Activated CD8-positive, alpha-beta memory T cell treated with anti-CD3 and anti-CD28 coated beads for 4 hours (primary cell): ENCODE measurements around the gene MTRFR.

Source experiments
- DNase-seq, 2 donors: peaks; one replicate each; pipeline ENCODE4 v3.0.0-alpha.2; 2020; ENCODE audit warnings: low read depth in 2 of 2

The MTRFR gene

DNA sequence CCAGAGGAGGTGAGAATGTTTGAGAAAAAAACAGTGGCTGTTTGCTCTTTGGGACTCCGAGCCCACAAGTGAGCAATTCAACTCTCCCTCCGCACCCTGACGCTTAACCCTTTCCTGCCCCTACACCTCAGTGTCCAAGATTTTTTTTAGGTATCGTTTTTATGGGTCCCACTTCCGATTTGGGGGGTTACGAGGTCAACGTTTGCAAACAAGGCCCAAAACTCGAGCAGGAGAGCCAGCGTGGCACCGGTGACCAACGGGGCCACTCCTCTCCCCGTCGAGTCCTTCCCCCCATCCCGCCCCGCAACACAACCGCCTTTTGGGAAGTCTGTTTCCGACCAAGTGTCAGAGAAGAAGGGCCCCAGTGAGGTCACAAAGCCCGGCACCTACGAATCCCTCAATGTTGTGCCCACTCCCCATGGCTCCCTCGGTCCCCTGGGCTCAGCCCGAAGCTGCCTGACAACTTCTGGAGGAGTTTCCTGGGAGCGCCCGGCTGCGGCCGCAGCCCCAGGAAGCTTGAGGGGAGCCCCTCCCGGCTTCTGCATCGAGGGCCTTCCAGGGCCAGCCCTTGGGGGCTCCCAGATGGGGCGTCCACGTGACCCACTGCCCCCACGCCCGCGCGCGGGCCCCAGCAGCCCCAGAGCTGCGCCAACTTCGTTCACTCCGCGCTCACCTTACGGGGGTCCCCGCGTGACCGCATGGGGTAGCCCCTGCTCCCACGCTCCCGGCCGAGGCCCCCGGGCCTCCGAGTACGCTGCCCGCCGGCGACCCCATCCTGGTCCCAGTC, 37.2 kb downstream of the MTRFR start:
- DNase-seq, result no peak

GRCh38 chr12:123271001-123271668, 37.9 kb downstream of the MTRFR start:
- peak; percentile 42 to 43 for DNase-seq

DNA sequence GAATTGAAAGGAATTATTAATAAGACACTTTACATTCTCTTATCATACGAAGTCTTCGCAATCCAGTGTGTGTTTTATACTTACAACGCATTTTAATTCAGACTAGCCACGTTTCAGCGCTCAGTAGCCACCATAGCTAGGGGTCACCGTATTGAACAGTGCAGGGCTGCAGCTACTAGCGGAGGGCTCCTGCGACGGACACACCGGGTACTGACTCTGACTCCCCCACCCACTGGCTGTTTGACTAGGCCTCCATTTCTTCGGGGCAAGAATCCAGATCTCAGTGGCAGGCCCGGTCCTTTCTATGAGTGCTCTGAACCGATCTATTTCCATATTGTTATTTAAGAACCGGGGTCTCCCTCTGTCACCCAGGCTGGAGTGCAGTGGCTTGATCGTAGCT, 39.9 kb downstream of the MTRFR start:
- DNase-seq, result no peak

GRCh38 chr12:123278101-123278627, 44.9 kb downstream of the MTRFR start:
- no peak for DNase-seq

GRCh38 chr12:123280971-123281370, 47.7 kb downstream of the MTRFR start:
- DNase-seq, result no peak

DNA sequence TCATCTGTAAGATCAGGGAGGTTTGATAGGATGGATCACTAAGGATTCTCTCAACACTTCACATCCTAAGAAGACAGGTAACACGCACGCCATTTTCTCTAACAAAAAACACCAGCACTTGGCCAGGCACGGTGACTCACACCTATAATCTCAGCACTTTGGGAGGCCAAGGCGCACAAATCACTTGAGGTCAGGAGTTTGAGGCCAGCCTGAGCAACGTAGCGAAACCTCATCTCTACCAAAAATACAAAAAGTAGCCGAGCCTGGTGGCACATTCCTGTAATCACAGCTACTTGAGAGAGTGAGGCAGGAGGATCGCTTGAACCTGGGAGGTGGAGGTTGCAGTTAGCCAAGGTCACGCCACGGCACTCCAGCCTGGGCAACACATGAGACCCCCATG, 48.9 kb downstream of the MTRFR start:
- no peak for DNase-seq

DNA sequence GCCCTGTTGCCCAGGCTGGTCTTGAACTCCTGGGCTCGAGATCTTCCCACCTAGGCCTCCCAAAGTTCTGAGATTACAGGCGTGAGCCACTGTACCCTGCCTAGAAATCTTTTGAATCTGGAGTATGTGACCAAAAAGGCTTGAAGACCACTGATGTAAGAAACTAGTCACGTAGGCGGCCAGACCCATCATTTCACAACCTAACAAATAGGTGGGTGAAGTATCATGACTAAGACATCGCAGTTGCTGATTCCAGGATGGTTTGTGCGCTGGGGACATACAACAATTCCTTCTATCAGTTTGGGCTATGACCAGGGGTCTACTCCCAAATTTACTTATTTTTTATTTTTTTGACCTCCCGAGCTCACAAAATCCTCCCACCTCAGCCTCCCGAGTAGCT, 50.2 kb downstream of the MTRFR start:
- DNase-seq, result no peak

DNA sequence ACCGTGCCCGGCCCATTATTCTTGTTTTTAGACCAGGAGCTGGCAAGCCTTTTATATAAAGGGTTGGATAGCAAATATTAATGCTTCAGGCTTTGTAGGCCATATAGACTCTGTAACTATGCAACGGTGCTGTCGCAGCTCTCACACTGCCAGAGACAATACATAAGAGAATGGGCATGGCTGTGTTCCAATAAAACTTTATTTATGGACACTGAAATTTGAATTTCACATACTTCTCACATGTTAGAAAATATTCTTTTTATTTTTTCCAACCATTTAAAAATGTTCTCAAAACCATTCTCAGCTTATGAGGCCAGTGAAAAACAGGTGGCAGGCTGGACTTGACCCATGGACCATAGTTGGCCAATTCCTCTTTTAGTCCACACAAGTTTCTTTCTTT, 51.4 kb downstream of the MTRFR start:
- no peak for DNase-seq

DNA sequence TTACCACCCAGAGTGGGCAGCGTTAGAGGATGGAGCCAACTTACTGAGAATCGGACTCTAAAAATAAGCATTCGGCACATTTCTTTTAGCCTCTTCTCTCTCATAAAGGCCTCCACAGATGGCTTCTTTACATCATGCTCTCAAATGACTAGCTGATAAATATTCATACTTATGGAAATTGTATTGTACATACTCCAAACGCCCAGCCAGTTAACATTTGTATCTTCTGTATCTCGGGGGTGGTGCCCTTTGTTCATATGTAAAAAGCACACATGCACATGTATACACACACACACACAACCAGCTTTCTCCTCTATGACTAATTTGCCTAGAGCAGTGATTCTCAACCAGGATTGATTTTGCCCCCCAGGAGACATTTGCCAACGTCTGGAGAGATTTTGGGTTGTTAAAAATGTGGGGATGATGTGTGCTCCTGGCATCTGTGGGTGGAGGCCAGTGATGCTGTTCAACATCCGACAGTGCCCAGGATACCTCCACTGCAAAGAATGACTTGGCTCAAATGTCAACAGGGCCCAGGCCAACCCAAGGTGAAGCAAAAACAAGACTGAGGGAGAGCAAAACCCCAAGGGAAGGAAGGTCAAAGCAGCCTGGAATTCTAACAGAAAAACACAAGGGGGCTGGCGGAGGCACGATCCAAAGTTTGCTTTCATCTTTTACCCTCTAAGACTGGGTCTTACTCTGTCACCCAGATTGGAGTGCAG, 53.6 kb downstream of the MTRFR start:
- DNase-seq, result no peak

GRCh38 chr12:123288751-123289346, 55.6 kb downstream of the MTRFR start:
- DNase-seq, result no peak

- no peak for DNase-seq
Observed at GRCh38 chr12:123289911-123290310, 56.7 kb downstream of the MTRFR start.

DNA sequence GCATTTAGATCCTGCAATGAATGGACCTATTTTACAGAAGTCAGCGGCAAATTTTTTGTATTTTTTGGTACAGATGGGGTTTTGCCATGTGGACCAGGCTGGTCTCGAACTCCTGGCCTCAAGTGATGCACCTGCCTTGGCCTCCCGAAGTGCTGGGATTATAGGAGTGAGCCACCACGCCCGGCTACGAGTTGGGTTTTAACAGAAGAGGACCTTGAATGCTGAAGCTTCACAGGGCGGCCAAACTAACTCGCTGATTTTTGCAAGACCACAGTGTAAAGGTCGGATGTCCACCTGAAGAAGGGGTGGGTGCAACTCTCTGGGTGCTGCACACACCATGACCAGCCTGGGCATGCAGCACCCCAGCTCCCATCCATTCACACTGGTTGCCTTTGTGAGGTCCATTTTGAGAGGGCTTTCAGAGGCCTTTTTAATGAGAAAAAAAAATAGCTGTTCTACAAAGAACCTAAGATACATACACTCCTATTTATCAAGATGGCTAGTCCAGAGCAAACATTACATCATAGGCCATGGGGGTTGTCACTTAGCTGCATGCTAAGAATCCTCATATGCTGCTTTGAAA, 60.0 kb downstream of the MTRFR start:
- DNase-seq, result no peak

- DNase-seq, result no peak
Observed at GRCh38 chr12:123305136-123305535, 71.9 kb downstream of the MTRFR start.

- DNase-seq, result no peak
Observed at GRCh38 chr12:123306200-123306599, 73.0 kb downstream of the MTRFR start.
